Stimulated activated CD4-positive, alpha-beta T cell treated with anti-CD3 and anti-CD28 coated beads, TNF-alpha, amount 100 ng/mL, for 1 hour (primary cell): Measurements from ENCODE around the gene DMBT1.
A peak's percentile ranks its signal among the peaks of the same experiment; 100 is the strongest.

ENCODE experiments used
- DNase-seq, 3 donors: peaks; one replicate each; pipeline ENCODE4 v3.0.0-alpha.2; 2020; ENCODE audit warnings: low read depth in 3 of 3, low spot score in 1 of 3

Gene DMBT1

GRCh38 chr10:122560279-122560804 lies at the start of gene DMBT1:
Gene DMBT1, plus strand, starts transcription at chr10:122560754. Its CDS starts 17 bp downstream, at chr10:122560771.
- DNase-seq: no peak

- DNase-seq: no peak
These were observed 47.5 kb upstream of the DMBT1 start for GRCh38 chr10:122513053-122513452.

- DNase-seq: no peak
These were observed 46.3 kb upstream of the DMBT1 start for GRCh38 chr10:122514045-122514840.

- DNase-seq: no peak
These were observed 45.5 kb upstream of the DMBT1 start for GRCh38 chr10:122515022-122515424.

- peak in 2 of 3 donors; percentile 4 to 22 for DNase-seq
These were observed 44.8 kb upstream of the DMBT1 start for GRCh38 chr10:122515588-122516231.

GRCh38 chr10:122516734-122517133 lies 43.8 kb upstream of the DMBT1 start:
- no peak for DNase-seq

- DNase-seq: no peak
These were observed 41.4 kb upstream of the DMBT1 start for GRCh38 chr10:122519144-122519543.

GRCh38 chr10:122519873-122520272 lies 40.7 kb upstream of the DMBT1 start:
- DNase-seq: no peak

GRCh38 chr10:122521011-122521410 lies 39.5 kb upstream of the DMBT1 start:
- no peak for DNase-seq

- DNase-seq: no peak
These were observed 35.7 kb upstream of the DMBT1 start for GRCh38 chr10:122524811-122525210.

- DNase-seq: no peak
These were observed 34.8 kb upstream of the DMBT1 start for GRCh38 chr10:122525788-122526187.

GRCh38 chr10:122526892-122527291 lies 33.7 kb upstream of the DMBT1 start:
- DNase-seq: no peak

GRCh38 chr10:122530177-122530576 lies 30.4 kb upstream of the DMBT1 start:
- DNase-seq: no peak

- no peak for DNase-seq
These were observed 29.3 kb upstream of the DMBT1 start for GRCh38 chr10:122531261-122531660.

GRCh38 chr10:122531939-122532338 lies 28.6 kb upstream of the DMBT1 start:
- DNase-seq: no peak

GRCh38 chr10:122532601-122533296 lies 27.8 kb upstream of the DMBT1 start:
- DNase-seq: no peak

GRCh38 chr10:122537545-122537944 lies 23.0 kb upstream of the DMBT1 start:
- DNase-seq: no peak

GRCh38 chr10:122541541-122542002 lies 19.0 kb upstream of the DMBT1 start:
- no peak for DNase-seq

GRCh38 chr10:122543676-122544445 lies 16.7 kb upstream of the DMBT1 start:
- no peak for DNase-seq

- DNase-seq: no peak
These were observed 16.1 kb upstream of the DMBT1 start for GRCh38 chr10:122544493-122544892.

- DNase-seq: no peak
These were observed 14.3 kb upstream of the DMBT1 start for GRCh38 chr10:122546242-122546641.
